Thyroid gland (tissue), 4 donors: ENCODE measurements around the gene MDM2. TPM values are rescaled to one million over a fixed set of nuclear protein-coding genes. Genes with fewer than 3 reads are reported as not detected.

ENCODE experiments used
- DNase-seq, 2 donors: peaks; one replicate each; pipeline ENCODE4 v3.0.0-alpha.2; 2019
- H3K27ac ChIP-seq, 3 donors: fragments of 200-600 bp; sonication (generic); 1 replicate in 2 of 3; 2 replicates in 1 of 3; pipeline ENCODE4 v1.5.1; 2016 to 2019; ENCODE audit warnings: mild to moderate bottlenecking in 1 of 3, moderate library complexity in 1 of 3
- H3K27me3 ChIP-seq: fragments of 200-600 bp; sonication (generic); one replicate; pipeline ENCODE4 v1.5.1; 2019
- H3K36me3 ChIP-seq, 2 donors: fragments of 200-600 bp; sonication (generic); one replicate each; pipeline ENCODE4 v1.5.1; 2016 to 2019
- H3K4me1 ChIP-seq, 2 donors: fragments of 200-600 bp; sonication (generic); one replicate each; pipeline ENCODE4 v1.5.1; 2017 to 2019
- H3K4me3 ChIP-seq, 3 donors: fragments of 200-600 bp; sonication (generic); replicated peaks in 1 of 3; 1 replicate in 2 of 3; 2 replicates in 1 of 3; pipeline ENCODE4 v1.5.1; 2016; ENCODE audit warnings: mild to moderate bottlenecking in 1 of 3
- H3K9me3 ChIP-seq: fragments of 200-600 bp; sonication (generic); one replicate; pipeline ENCODE4 v1.5.1; 2017
- CTCF ChIP-seq, 6 experiments: fragments of 200-600 bp in 3 of 6; fragments of 450-650 bp in 3 of 6; sonication (generic) in 3 of 6; IDR thresholded peaks; one replicate each; pipeline ENCODE4 v1.5.1; 2016 to 2019; ENCODE audit warnings: antibody characterized with exemption in 6 of 6, mild to moderate bottlenecking in 2 of 6, inconsistent platforms in 1 of 6, moderate library complexity in 1 of 6
- POLR2A ChIP-seq, 2 donors: fragments of 450-650 bp; IDR thresholded peaks; one replicate each; pipeline ENCODE4 v1.6.1; 2017; ENCODE audit warnings: antibody characterized with exemption in 2 of 2, mild to moderate bottlenecking in 2 of 2, moderate library complexity in 1 of 2
- WGBS, 2 donors: methylation state at CpG; one replicate each; pipeline ENCODE4 v1.1.5; 2017; 5-methylcytosine and 5-hydroxymethylcytosine counted together
- intact Hi-C: fragments of 100-400 bp; cut with DNase I; formaldehyde crosslinking; loops from one replicate; pipeline ENCODE4 v1.15.1; 2023
- total RNA-seq, 4 donors: library from RNA; depleted of rRNA; stranded (reverse); fragments of >200 nt; gene quantifications; one replicate each; pipeline ENCODE4 v1.2.3, GENCODE V29; 2016

Gene MDM2
- total RNA-seq, 4 donors from 2014 or later, result 56.7 to 124 (median 91.6) TPM

GRCh38 chr12:68784015-68784414 is 24.0 kb upstream of the MDM2 start:
- Histone ChIP-seq H3K27me3 (no peaks in the 10 kb centered on the region), H3K4me3 (no peak overlapping the region), H3K9me3 (no peaks in the 10 kb centered on the region), H3K4me1 (peaks cover 0 to 4% of the 10 kb centered on the region in 2 donors), H3K27ac (no peak overlapping the region), H3K36me3 (no peaks in the 10 kb centered on the region)
- intact Hi-C loops, result no loop called here
- 77 to 83% methylated on average over 8 of the region's 8 CpGs for WGBS, 2 donors
- TF ChIP-seq POLR2A (IDR thresholded peaks at IDR 0.05) (no peak), CTCF (IDR thresholded peaks at IDR 0.05) (no peak)
- DNase-seq, result no peak

GRCh38 chr12:68785358-68785757 is 22.6 kb upstream of the MDM2 start:
- H3K36me3 ChIP-seq, result no peaks in the 10 kb centered on the region
- no peak overlapping the region for H3K4me3 ChIP-seq
- no peaks in the 10 kb centered on the region for H3K9me3 ChIP-seq
- H3K4me1 ChIP-seq, result peaks cover 0 to 4% of the 10 kb centered on the region in 2 donors
- no peaks in the 10 kb centered on the region for H3K27me3 ChIP-seq
- no peak for DNase-seq
- intact Hi-C loops, result no loop called here
- H3K27ac ChIP-seq, result no peak overlapping the region
- TF ChIP-seq CTCF (IDR thresholded peaks at IDR 0.05), result no peak
- no peak for TF ChIP-seq POLR2A (IDR thresholded peaks at IDR 0.05)
- WGBS, 2 donors, result 86 to 90% methylated on average over 2 of the region's 2 CpGs

- Histone ChIP-seq H3K4me1 (peaks cover 0 to 4% of the 10 kb centered on the region in 2 donors), H3K9me3 (no peaks in the 10 kb centered on the region), H3K27ac (no peak overlapping the region), H3K4me3 (no peak overlapping the region), H3K36me3 (no peaks in the 10 kb centered on the region), H3K27me3 (no peaks in the 10 kb centered on the region)
- intact Hi-C loops, result no loop called here
- TF ChIP-seq POLR2A (IDR thresholded peaks at IDR 0.05) (no peak), CTCF (IDR thresholded peaks at IDR 0.05) (no peak)
- no peak for DNase-seq
- 91 to 94% methylated on average over 5 of the region's 5 CpGs for WGBS, 2 donors
Measured at GRCh38 chr12:68785823-68786222, 22.2 kb upstream of the MDM2 start.

GRCh38 chr12:68786929-68787328 is 21.0 kb upstream of the MDM2 start:
- H3K36me3 ChIP-seq, result no peaks in the 10 kb centered on the region
- H3K27me3 ChIP-seq, result no peaks in the 10 kb centered on the region
- WGBS, 2 donors, result 87% methylated on average over 2 of the region's 2 CpGs
- intact Hi-C loops, result no loop called here
- H3K9me3 ChIP-seq, result no peaks in the 10 kb centered on the region
- H3K27ac ChIP-seq, result peak overlapping the region; percentile 25 to 43 (median 37)
- no peak overlapping the region for H3K4me3 ChIP-seq
- no peak for DNase-seq
- TF ChIP-seq CTCF (IDR thresholded peaks at IDR 0.05) (no peak), POLR2A (IDR thresholded peaks at IDR 0.05) (no peak)
- H3K4me1 ChIP-seq, result peaks cover 0 to 4% of the 10 kb centered on the region in 2 donors

GRCh38 chr12:68788554-68789143 is 19.3 kb upstream of the MDM2 start:
- Histone ChIP-seq H3K27ac (no peak overlapping the region), H3K27me3 (no peaks in the 10 kb centered on the region), H3K9me3 (no peaks in the 10 kb centered on the region), H3K36me3 (no peaks in the 10 kb centered on the region), H3K4me3 (no peak overlapping the region), H3K4me1 (peaks cover 0 to 4% of the 10 kb centered on the region in 2 donors)
- TF ChIP-seq CTCF (IDR thresholded peaks at IDR 0.05) (no peak), POLR2A (IDR thresholded peaks at IDR 0.05) (no peak)
- intact Hi-C loops, result no loop called here
- DNase-seq, result no peak
- 91 to 97% methylated on average over 3 of the region's 3 CpGs for WGBS, 2 donors
